Mesenchymal stem cell (in vitro differentiated cells and primary cell): Measurements from ENCODE around the gene S100A4.
A peak's percentile ranks its signal among the peaks of the same experiment; 100 is the strongest.

Experiments used
- DNase-seq: peaks from one replicate; pipeline ENCODE4 v3.0.0-alpha.2; 2013
- H2AFZ ChIP-seq: one replicate; pipeline ENCODE4 v1.6.1; 2013; ENCODE audit warnings: low read depth, mild to moderate bottlenecking, control low read depth, inconsistent platforms, low read length, moderate library complexity
- H2AK5ac ChIP-seq: 2 replicates; pipeline ENCODE4 v1.6.1; 2013; ENCODE audit warnings: low read length, moderate library complexity, mild to moderate bottlenecking, inconsistent platforms; ENCODE audit not compliant: severe bottlenecking
- H2BK120ac ChIP-seq: one replicate; pipeline ENCODE4 v1.6.1; 2013; ENCODE audit warnings: low read depth, mild to moderate bottlenecking, inconsistent platforms, low read length, moderate library complexity
- H2BK12ac ChIP-seq, 2 experiments: one replicate each; pipeline ENCODE4 v1.6.1; 2013; ENCODE audit warnings: inconsistent platforms in 2 of 2, low read length in 2 of 2, mild to moderate bottlenecking in 2 of 2, moderate library complexity in 2 of 2, control low read depth in 1 of 2
- H2BK15ac ChIP-seq: one replicate; pipeline ENCODE4 v1.6.1; 2013; ENCODE audit warnings: mild to moderate bottlenecking, low read depth, inconsistent platforms; ENCODE audit not compliant: poor library complexity, severe bottlenecking
- H2BK5ac ChIP-seq: 2 replicates; pipeline ENCODE4 v1.6.1; 2013; ENCODE audit warnings: low read depth, mild to moderate bottlenecking, low read length, control low read depth, inconsistent platforms; ENCODE audit not compliant: poor library complexity, severe bottlenecking
- H3K14ac ChIP-seq, 2 experiments: one replicate each; pipeline ENCODE4 v1.6.1; 2013; ENCODE audit warnings: inconsistent platforms in 2 of 2, low read length in 2 of 2, control low read depth in 1 of 2, mild to moderate bottlenecking in 1 of 2, moderate library complexity in 1 of 2
- H3K18ac ChIP-seq, 2 experiments: one replicate each; pipeline ENCODE4 v1.6.1; 2013; ENCODE audit warnings: inconsistent platforms in 2 of 2, low read length in 2 of 2, control low read depth in 1 of 2, low read depth in 1 of 2, mild to moderate bottlenecking in 1 of 2
- H3K23ac ChIP-seq, 2 experiments: one replicate each; pipeline ENCODE4 v1.6.1; 2013; ENCODE audit warnings: inconsistent platforms in 2 of 2, low read length in 2 of 2, mild to moderate bottlenecking in 2 of 2, moderate library complexity in 2 of 2, control low read depth in 1 of 2
- H3K27ac ChIP-seq: 2 replicates; pipeline ENCODE4 v1.5.1; 2013; ENCODE audit warnings: mild to moderate bottlenecking, moderate library complexity, low read length, control low read depth, inconsistent platforms; ENCODE audit not compliant: poor library complexity, severe bottlenecking
- H3K27me3 ChIP-seq, 2 experiments: 2 replicates each; pipeline versions ENCODE4 v1.6.1 to v1.7.0; 2013; ENCODE audit warnings: low read length in 2 of 2, mild to moderate bottlenecking in 2 of 2, moderate library complexity in 2 of 2, control low read depth in 1 of 2, inconsistent platforms in 1 of 2; ENCODE audit not compliant: control insufficient read depth in 1 of 2, insufficient read depth in 1 of 2
- H3K36me3 ChIP-seq, 2 experiments: 2 replicates each; pipeline versions ENCODE4 v1.6.1 to v1.7.0; 2013; ENCODE audit warnings: low read length in 2 of 2, control low read depth in 1 of 2, inconsistent platforms in 1 of 2, low read depth in 1 of 2, mild to moderate bottlenecking in 1 of 2; ENCODE audit not compliant: insufficient read depth in 2 of 2, control insufficient read depth in 1 of 2
- H3K4ac ChIP-seq, 2 experiments: one replicate each; pipeline ENCODE4 v1.6.1; 2013; ENCODE audit warnings: inconsistent platforms in 2 of 2, low read length in 2 of 2, mild to moderate bottlenecking in 2 of 2, moderate library complexity in 2 of 2, control low read depth in 1 of 2, low read depth in 1 of 2
- H3K4me1 ChIP-seq: 2 replicates; pipeline ENCODE4 v1.6.1; 2013; ENCODE audit warnings: low read depth, low read length, control low read depth; ENCODE audit not compliant: control insufficient read depth, insufficient read depth
- H3K4me2 ChIP-seq: 2 replicates; pipeline ENCODE4 v1.6.1; 2013; ENCODE audit warnings: low read length, mild to moderate bottlenecking, inconsistent platforms; ENCODE audit not compliant: poor library complexity, severe bottlenecking
- H3K4me3 ChIP-seq, 2 experiments: 2 replicates each; pipeline versions ENCODE4 v1.5.1 to v1.7.0; 2013; ENCODE audit warnings: low read length in 2 of 2, mild to moderate bottlenecking in 2 of 2, control low read depth in 1 of 2, low read depth in 1 of 2; ENCODE audit not compliant: insufficient read depth in 1 of 2
- H3K79me1 ChIP-seq: replicated peaks from 2 replicates; pipeline ENCODE4 v1.6.1; 2013; ENCODE audit warnings: mild to moderate bottlenecking, control low read depth, low read length, inconsistent platforms; ENCODE audit not compliant: poor library complexity, severe bottlenecking
- H3K9ac ChIP-seq: 2 replicates; pipeline ENCODE4 v1.7.0; 2013; ENCODE audit warnings: mild to moderate bottlenecking, low read length, moderate library complexity
- H3K9me3 ChIP-seq: 2 replicates; pipeline ENCODE4 v1.7.0; 2013; ENCODE audit warnings: mild to moderate bottlenecking, low read length; ENCODE audit not compliant: control insufficient read depth
- H4K8ac ChIP-seq: one replicate; pipeline ENCODE4 v1.6.1; 2013; ENCODE audit warnings: inconsistent platforms, mild to moderate bottlenecking, low read length, moderate library complexity
- H4K91ac ChIP-seq: one replicate; pipeline ENCODE4 v1.6.1; 2013; ENCODE audit warnings: mild to moderate bottlenecking, low read length, inconsistent platforms
- WGBS: methylation state at CpG from one replicate; pipeline ENCODE4 v1.1.7; 2013; ENCODE audit warnings: mixed read lengths; 5-methylcytosine and 5-hydroxymethylcytosine counted together

S100A4 gene

DNA sequence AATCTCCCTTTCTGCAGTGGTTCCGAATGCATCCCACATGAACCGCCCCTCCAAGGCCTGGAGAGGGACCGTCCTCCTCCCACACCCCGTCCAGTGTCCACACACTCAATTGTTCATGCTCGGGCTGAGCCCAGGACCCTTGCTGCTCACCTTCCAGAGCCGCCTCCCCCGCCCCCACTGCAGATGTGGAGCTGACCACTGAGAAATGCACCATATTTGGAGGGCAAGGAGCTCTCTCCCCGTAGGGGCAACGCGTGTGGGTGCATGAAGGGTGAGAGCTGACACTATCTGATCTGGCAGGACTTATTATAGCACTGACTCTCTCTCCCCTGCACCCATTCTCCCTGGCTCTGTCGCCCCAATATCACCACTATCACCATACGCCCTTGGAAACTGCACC, 7.5 kb upstream of the S100A4 start:
- 97% methylated on average over 12 of the region's 12 CpGs for WGBS
- H3K18ac ChIP-seq: peak overlapping the region in 1 of 2 experiments; percentile 31

GRCh38 chr1:153552335-153552734, 6.7 kb upstream of the S100A4 start:
- peaks cover 8% of the 10 kb centered on the region for H3K79me1 ChIP-seq
- no peak overlapping the region for H3K18ac ChIP-seq
- H3K4me2 ChIP-seq: no peak overlapping the region
- no peak overlapping the region for H2BK15ac ChIP-seq
- WGBS: 87% methylated on average over 8 of the region's 8 CpGs
- no peak overlapping the region for H3K23ac ChIP-seq
- H3K36me3 ChIP-seq: peaks cover 0 to 11% of the 10 kb centered on the region in 2 experiments
- no peak overlapping the region for H3K9ac ChIP-seq
- H2BK5ac ChIP-seq: no peak overlapping the region
- peaks cover 32% of the 10 kb centered on the region for H3K4me1 ChIP-seq
- H2BK120ac ChIP-seq: no peak overlapping the region
- no peak overlapping the region for H3K14ac ChIP-seq
- no peak overlapping the region for H4K91ac ChIP-seq
- no peak for DNase-seq
- peak overlapping the region in 1 of 2 experiments; percentile 21 for H2BK12ac ChIP-seq
- H2AFZ ChIP-seq: no peak overlapping the region
- no peak overlapping the region for H4K8ac ChIP-seq
- H3K27me3 ChIP-seq: no peaks in the 10 kb centered on the region
- H3K4ac ChIP-seq: no peak overlapping the region
- H3K27ac ChIP-seq: no peak overlapping the region
- H3K4me3 ChIP-seq: no peak overlapping the region
- no peaks in the 10 kb centered on the region for H3K9me3 ChIP-seq
- H2AK5ac ChIP-seq: no peak overlapping the region

More for the DNA sequence above, 7.5 kb upstream of the S100A4 start:
- Histone ChIP-seq H4K8ac (peak overlapping the region; percentile 39), H3K27ac (no peak overlapping the region), H3K4ac (peak overlapping the region; percentile 3 to 80), H3K23ac (peak overlapping the region in 1 of 2 experiments; percentile 41), H3K9ac (peak overlapping the region; percentile 72), H2BK15ac (no peak overlapping the region), H3K4me2 (no peak overlapping the region), H3K4me1 (peaks cover 26% of the 10 kb centered on the region), H2AK5ac (peak overlapping the region; percentile 58), H2AFZ (no peak overlapping the region), H2BK120ac (no peak overlapping the region), H3K27me3 (no peaks in the 10 kb centered on the region), H3K4me3 (no peak overlapping the region), H3K79me1 (peaks cover 2% of the 10 kb centered on the region), H3K36me3 (peaks cover 0 to 11% of the 10 kb centered on the region in 2 experiments), H4K91ac (peak overlapping the region; percentile 52), H3K14ac (peak overlapping the region in 1 of 2 experiments; percentile 83), H2BK5ac (no peak overlapping the region), H2BK12ac (peak overlapping the region in 1 of 2 experiments; percentile 31), H3K9me3 (no peaks in the 10 kb centered on the region)
- DNase-seq: no peak

DNA sequence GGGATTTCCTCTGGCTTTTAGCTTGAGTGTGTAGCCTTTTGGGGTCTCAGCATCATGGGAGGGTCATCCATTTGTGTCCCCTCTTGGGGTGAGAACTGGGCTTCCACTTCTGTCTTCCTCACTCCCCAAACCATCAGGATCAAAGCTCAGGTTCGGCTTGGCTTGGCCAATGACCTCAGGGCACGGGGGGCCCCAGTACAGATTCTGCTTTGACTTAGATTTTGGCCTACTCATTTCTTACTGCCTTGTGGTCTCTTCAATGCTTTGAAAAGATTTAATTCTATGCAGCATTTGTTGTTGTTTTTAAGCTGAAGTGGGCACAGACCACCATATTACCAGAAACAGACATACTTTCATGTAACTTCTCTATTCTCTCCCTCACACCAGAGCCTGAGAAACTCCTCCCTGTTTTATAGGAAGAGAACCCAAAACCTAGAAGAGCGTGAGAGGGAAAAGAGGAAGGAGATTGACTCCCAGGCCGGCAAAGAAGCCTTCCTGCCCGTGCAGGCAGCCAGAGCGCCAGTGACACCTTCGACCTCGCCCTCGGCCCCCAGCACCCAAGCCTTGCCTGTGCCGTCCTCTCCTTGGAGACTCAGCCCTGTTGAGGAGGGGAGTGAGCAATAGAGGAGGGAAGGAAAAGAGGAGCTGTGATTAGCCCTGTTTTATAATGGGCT, 5.4 kb upstream of the S100A4 start:
- no peak overlapping the region for H3K23ac ChIP-seq
- WGBS: 92% methylated on average over 10 of the region's 10 CpGs
- peaks cover 13% of the 10 kb centered on the region for H3K79me1 ChIP-seq

DNA sequence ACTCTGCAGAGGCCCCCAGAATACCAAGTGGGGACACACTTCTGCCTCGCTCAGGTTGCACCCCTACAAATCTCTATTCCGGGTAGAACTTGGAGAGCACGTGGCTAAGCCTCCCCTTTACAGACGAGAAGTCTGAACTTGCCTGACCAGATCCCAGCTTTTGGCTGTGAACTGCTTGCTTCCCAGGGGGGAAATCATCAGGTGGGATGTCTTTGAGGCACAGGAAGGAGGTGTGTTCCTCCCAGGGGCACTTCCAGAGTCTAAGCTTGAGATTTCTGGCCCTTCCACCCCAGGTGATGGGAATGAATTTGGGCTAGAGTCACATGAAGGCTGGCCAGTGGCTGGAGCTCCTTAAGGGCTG, 4.8 kb upstream of the S100A4 start:
- no peak overlapping the region for H4K8ac ChIP-seq
- H2BK12ac ChIP-seq: peak overlapping the region; percentile 7 to 87
- peak overlapping the region; percentile 3 for H2AK5ac ChIP-seq
- H2AFZ ChIP-seq: no peak overlapping the region
- no peak overlapping the region for H3K23ac ChIP-seq
- H2BK5ac ChIP-seq: no peak overlapping the region
- H3K14ac ChIP-seq: no peak overlapping the region
- peak overlapping the region; percentile 92 for H2BK15ac ChIP-seq
- peaks cover 0 to 11% of the 10 kb centered on the region in 2 experiments for H3K36me3 ChIP-seq
- no peak overlapping the region for H3K9ac ChIP-seq
- H3K4ac ChIP-seq: peak overlapping the region; percentile 78 to 91
- peaks cover 51% of the 10 kb centered on the region for H3K4me1 ChIP-seq
- H3K18ac ChIP-seq: peak overlapping the region in 1 of 2 experiments; percentile 18
- H3K9me3 ChIP-seq: no peaks in the 10 kb centered on the region
- WGBS: 88% methylated on average over 4 of the region's 4 CpGs
- H2BK120ac ChIP-seq: no peak overlapping the region
- H3K79me1 ChIP-seq: peaks cover 13% of the 10 kb centered on the region
- no peak overlapping the region for H3K4me3 ChIP-seq
- H3K4me2 ChIP-seq: no peak overlapping the region
- no peaks in the 10 kb centered on the region for H3K27me3 ChIP-seq
- H4K91ac ChIP-seq: peak overlapping the region; percentile 44
- H3K27ac ChIP-seq: no peak overlapping the region
- DNase-seq: no peak

More for the DNA sequence above, 5.4 kb upstream of the S100A4 start:
- H3K18ac ChIP-seq: peak overlapping the region in 1 of 2 experiments; percentile 73
- no peak overlapping the region for H3K27ac ChIP-seq
- H2AK5ac ChIP-seq: peak overlapping the region; percentile 3
- no peak overlapping the region for H2BK5ac ChIP-seq
- H3K4me3 ChIP-seq: no peak overlapping the region
- peak overlapping the region; percentile 64 for H4K91ac ChIP-seq
- peaks cover 45% of the 10 kb centered on the region for H3K4me1 ChIP-seq
- H2BK12ac ChIP-seq: peak overlapping the region; percentile 38 to 87
- no peak overlapping the region for H4K8ac ChIP-seq
- H3K9me3 ChIP-seq: no peaks in the 10 kb centered on the region
- no peak overlapping the region for H2AFZ ChIP-seq
- H3K9ac ChIP-seq: no peak overlapping the region
- H3K4me2 ChIP-seq: no peak overlapping the region
- peak overlapping the region; percentile 64 for H2BK15ac ChIP-seq
- H3K4ac ChIP-seq: peak overlapping the region; percentile 78 to 91
- H3K36me3 ChIP-seq: peaks cover 0 to 11% of the 10 kb centered on the region in 2 experiments
- no peak for DNase-seq
- no peak overlapping the region for H3K14ac ChIP-seq
- H2BK120ac ChIP-seq: peak overlapping the region; percentile 27
- H3K27me3 ChIP-seq: no peaks in the 10 kb centered on the region
